GM12873 (cell line): Measurements from ENCODE around the gene CAMK1D.

ENCODE experiments used
- TF ChIP-seq, protein P1 (sequence below): IDR thresholded peaks from 2 replicates; pipeline ENCODE4 v1.5.1; 2012; ENCODE audit warnings: low read depth, mild to moderate bottlenecking, moderate library complexity, low read length, control low read depth; ENCODE audit not compliant: insufficient read depth; ENCODE audit errors: missing control alignments

Gene CAMK1D

DNA sequence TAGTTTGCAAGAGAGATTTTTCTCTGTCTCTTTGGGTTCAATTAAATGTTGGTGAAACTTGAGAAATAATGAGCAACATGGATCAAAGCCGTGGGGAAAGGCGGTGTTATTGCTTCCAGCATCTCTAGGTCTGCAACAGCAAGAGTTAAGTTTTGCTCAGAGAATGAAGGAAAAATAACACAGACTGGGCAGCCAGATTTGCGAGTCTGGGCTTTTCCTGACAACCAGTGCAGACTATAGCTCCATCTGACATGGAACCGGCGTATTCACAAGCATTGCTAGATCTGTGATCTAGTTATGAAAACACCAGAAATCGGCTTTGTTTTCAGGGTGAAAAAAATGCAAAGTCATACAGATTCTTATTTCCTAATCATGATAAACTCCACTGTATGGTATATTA, 110.4 kb downstream of the CAMK1D start:
- TF ChIP-seq, protein P1, sequence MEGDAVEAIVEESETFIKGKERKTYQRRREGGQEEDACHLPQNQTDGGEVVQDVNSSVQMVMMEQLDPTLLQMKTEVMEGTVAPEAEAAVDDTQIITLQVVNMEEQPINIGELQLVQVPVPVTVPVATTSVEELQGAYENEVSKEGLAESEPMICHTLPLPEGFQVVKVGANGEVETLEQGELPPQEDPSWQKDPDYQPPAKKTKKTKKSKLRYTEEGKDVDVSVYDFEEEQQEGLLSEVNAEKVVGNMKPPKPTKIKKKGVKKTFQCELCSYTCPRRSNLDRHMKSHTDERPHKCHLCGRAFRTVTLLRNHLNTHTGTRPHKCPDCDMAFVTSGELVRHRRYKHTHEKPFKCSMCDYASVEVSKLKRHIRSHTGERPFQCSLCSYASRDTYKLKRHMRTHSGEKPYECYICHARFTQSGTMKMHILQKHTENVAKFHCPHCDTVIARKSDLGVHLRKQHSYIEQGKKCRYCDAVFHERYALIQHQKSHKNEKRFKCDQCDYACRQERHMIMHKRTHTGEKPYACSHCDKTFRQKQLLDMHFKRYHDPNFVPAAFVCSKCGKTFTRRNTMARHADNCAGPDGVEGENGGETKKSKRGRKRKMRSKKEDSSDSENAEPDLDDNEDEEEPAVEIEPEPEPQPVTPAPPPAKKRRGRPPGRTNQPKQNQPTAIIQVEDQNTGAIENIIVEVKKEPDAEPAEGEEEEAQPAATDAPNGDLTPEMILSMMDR, result no peak

DNA sequence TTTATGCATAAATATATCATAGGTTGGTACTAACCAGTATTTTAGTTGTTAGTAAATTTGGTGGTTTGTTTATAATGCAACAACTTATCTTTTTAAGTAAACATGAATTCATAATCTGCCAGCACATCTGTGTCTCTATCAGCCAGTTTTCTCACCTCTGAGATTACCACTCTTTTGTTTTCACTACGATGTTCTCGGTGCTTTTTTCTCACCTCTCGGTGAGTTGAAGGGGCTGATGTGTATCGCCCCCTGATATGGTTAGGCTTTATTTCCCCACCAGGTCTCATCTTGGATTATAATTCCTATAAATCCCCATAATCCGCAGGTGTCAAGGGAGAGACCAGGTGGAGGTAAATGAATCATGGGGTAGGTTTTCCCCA, 114.1 kb downstream of the CAMK1D start:
- TF ChIP-seq, protein P1, result no peak

GRCh38 chr10:12465385-12466136, 116.2 kb downstream of the CAMK1D start:
- TF ChIP-seq, protein P1, result no peak

- TF ChIP-seq, protein P1, result no peak
Observed at GRCh38 chr10:12466704-12467305, 117.5 kb downstream of the CAMK1D start.

DNA sequence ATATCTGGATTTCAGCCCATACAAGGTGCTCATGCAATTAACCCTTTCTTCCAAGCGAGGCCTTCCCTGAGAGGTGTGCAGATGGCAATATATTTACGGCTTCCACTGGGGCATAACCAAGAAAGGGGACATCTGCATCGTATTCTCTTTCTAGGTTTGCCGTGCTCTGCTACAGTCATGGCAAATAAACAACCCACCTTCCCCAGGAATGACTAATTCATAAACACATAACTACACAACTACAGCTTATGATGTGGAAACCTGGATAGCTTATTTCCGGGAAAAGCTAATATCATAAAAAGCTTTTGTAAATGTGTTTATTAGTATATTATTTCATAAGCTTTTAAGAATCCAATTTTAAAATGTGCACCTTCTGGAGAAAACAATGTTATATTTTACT, 120.0 kb downstream of the CAMK1D start:
- TF ChIP-seq, protein P1, result no peak

GRCh38 chr10:12470719-12471118, 121.4 kb downstream of the CAMK1D start:
- TF ChIP-seq, protein P1, result no peak

GRCh38 chr10:12471135-12471534, 121.8 kb downstream of the CAMK1D start:
- TF ChIP-seq, protein P1, result no peak
